GM23338 (cell line): ENCODE results near the gene KAZN. TPM values are rescaled to one million over a fixed set of nuclear protein-coding genes. Genes with fewer than 3 reads are reported as not detected.

ENCODE experiments used
- ATAC-seq: fragments of 200-7000 bp; cut with Tn5 transposase; 3 replicates; pipeline ENCODE4 v1.9.1; 2020
- DNase-seq: peaks from one replicate; pipeline ENCODE4 v3.0.0-alpha.2; 2015; ENCODE audit warnings: low spot score
- H2AFZ ChIP-seq: fragments of 200-600 bp; sonication (generic); 2 replicates; pipeline ENCODE4 v1.8.0; 2016; ENCODE audit warnings: antibody characterized with exemption, mild to moderate bottlenecking, moderate library complexity
- H3F3A ChIP-seq: fragments of 200-600 bp; sonication (generic); replicated peaks from 2 replicates; pipeline ENCODE4 v1.8.0; 2017; ENCODE audit warnings: antibody characterized with exemption, mixed run types, low read depth
- H3K27ac ChIP-seq: fragments of 200-600 bp; sonication (generic); 2 replicates; pipeline ENCODE4 v1.6.1; 2016; ENCODE audit warnings: low read depth
- H3K27me3 ChIP-seq: fragments of 200-600 bp; sonication (generic); 2 replicates; pipeline ENCODE4 v1.8.0; 2016; ENCODE audit warnings: mild to moderate bottlenecking, mixed run types, moderate library complexity; ENCODE audit not compliant: insufficient read depth
- H3K36me3 ChIP-seq: fragments of 200-600 bp; sonication (generic); 2 replicates; pipeline ENCODE4 v1.8.0; 2016; ENCODE audit warnings: mild to moderate bottlenecking; ENCODE audit not compliant: insufficient read depth
- H3K4me1 ChIP-seq: fragments of 200-600 bp; sonication (generic); 2 replicates; pipeline ENCODE4 v1.8.0; 2016; ENCODE audit warnings: mild to moderate bottlenecking, moderate library complexity; ENCODE audit not compliant: insufficient read depth
- H3K4me2 ChIP-seq: fragments of 200-600 bp; sonication (generic); 2 replicates; pipeline ENCODE4 v1.7.1; 2017; ENCODE audit warnings: mixed run types
- H3K4me3 ChIP-seq: fragments of 200-600 bp; sonication (generic); 2 replicates; pipeline ENCODE4 v1.6.1; 2016; ENCODE audit warnings: mixed run types
- H3K79me2 ChIP-seq: fragments of 200-600 bp; sonication (generic); replicated peaks from 2 replicates; pipeline ENCODE4 v1.8.0; 2017; ENCODE audit warnings: mild to moderate bottlenecking; ENCODE audit not compliant: insufficient read depth
- H3K9me2 ChIP-seq: fragments of 200-600 bp; sonication (generic); 2 replicates; pipeline ENCODE4 v1.8.0; 2017; ENCODE audit not compliant: insufficient read depth
- H4K20me1 ChIP-seq: fragments of 200-600 bp; sonication (generic); replicated peaks from 2 replicates; pipeline ENCODE4 v1.8.0; 2017; ENCODE audit warnings: mild to moderate bottlenecking; ENCODE audit not compliant: insufficient read depth
- H3K27ac Mint-ChIP-seq: 2 replicates; pipeline ENCODE4 v1.8.0; 2020; ENCODE audit warnings: inconsistent platforms, mild to moderate bottlenecking, moderate library complexity, mixed read lengths
- H3K27me3 Mint-ChIP-seq: 3 replicates; pipeline ENCODE4 v1.8.0; 2022; ENCODE audit warnings: low read depth, mild to moderate bottlenecking, moderate library complexity, mixed read lengths, inconsistent platforms; ENCODE audit not compliant: insufficient read depth, poor library complexity
- H3K36me3 Mint-ChIP-seq: 3 replicates; pipeline ENCODE4 v1.8.0; 2021; ENCODE audit warnings: low read depth, mild to moderate bottlenecking, inconsistent platforms, moderate library complexity, mixed read lengths
- H3K4me1 Mint-ChIP-seq: 3 replicates; pipeline ENCODE4 v1.8.0; 2020; ENCODE audit warnings: mild to moderate bottlenecking, inconsistent platforms, mixed read lengths
- H3K4me3 Mint-ChIP-seq: 3 replicates; pipeline ENCODE4 v1.8.0; 2021; ENCODE audit warnings: moderate library complexity, mild to moderate bottlenecking, inconsistent platforms, mixed read lengths
- H3K9me3 Mint-ChIP-seq: 3 replicates; pipeline ENCODE4 v1.8.0; 2020; ENCODE audit warnings: moderate library complexity, mild to moderate bottlenecking, inconsistent platforms, mixed read lengths
- ETS1 ChIP-seq: IDR thresholded peaks from 2 replicates; pipeline ENCODE4 v1.6.1; 2016; ENCODE audit warnings: antibody characterized with exemption
- NANOG ChIP-seq: IDR thresholded peaks from 2 replicates; pipeline ENCODE4 v1.6.1; 2016; ENCODE audit warnings: antibody characterized with exemption, borderline replicate concordance
- POLR2AphosphoS5 ChIP-seq: IDR thresholded peaks from 2 replicates; pipeline ENCODE4 v1.6.1; 2016; ENCODE audit warnings: antibody characterized with exemption, low read depth
- REST ChIP-seq: IDR thresholded peaks from one replicate; pipeline ENCODE4 v1.6.1; 2018; ENCODE audit warnings: antibody characterized with exemption; ENCODE audit not compliant: unreplicated experiment
- ZNF114 ChIP-seq: fragments of 250-450 bp; sonication (Bioruptor Pico); IDR thresholded peaks from 2 replicates; pipeline ENCODE4 v1.5.0; 2020; ENCODE audit warnings: mild to moderate bottlenecking, moderate library complexity
- polyA plus RNA-seq: library from polyadenylated mRNA; unstranded; fragments of >200 nt; fragmentation: Nextera tagmentation; extraction: Ambion mirVana; gene quantifications from 2 replicates; pipeline ENCODE4 v1.2.1, GENCODE V29; 2016
- total RNA-seq: library from RNA; depleted of rRNA; stranded (reverse); fragments of >200 nt; shearing (Covaris generic); gene quantifications from 2 replicates; pipeline ENCODE4 v1.2.3, GENCODE V29; 2014

KAZN gene
- total and polyA plus RNA-seq, 2 experiments from 2014 or later: 9.9 to 15.0 TPM

- no peak overlapping the region for H3K4me2 ChIP-seq
- H3K79me2 ChIP-seq: no peaks in the 10 kb centered on the region
- peaks cover 20% of the 10 kb centered on the region for H3K4me1 Mint-ChIP-seq
- no peak overlapping the region for H3K27ac Mint-ChIP-seq
- no peak for ATAC-seq
- H2AFZ ChIP-seq: no peak overlapping the region
- H3F3A ChIP-seq: peaks cover 6% of the 10 kb centered on the region; the same call in 1 of the 2 replicates
- no peaks in the 10 kb centered on the region for H3K36me3 Mint-ChIP-seq
- H3K36me3 ChIP-seq: no peaks in the 10 kb centered on the region
- no peak for TF ChIP-seq NANOG
- H3K4me3 Mint-ChIP-seq: no peak overlapping the region
- H3K27ac ChIP-seq: no peak overlapping the region
- no peaks in the 10 kb centered on the region for H3K9me3 Mint-ChIP-seq
- H3K27me3 ChIP-seq: no peaks in the 10 kb centered on the region
- H3K4me1 ChIP-seq: peaks cover 19% of the 10 kb centered on the region
- peaks cover 3% of the 10 kb centered on the region for H3K27me3 Mint-ChIP-seq
- no peak for DNase-seq
- H4K20me1 ChIP-seq: no peaks in the 10 kb centered on the region
- no peak overlapping the region for H3K4me3 ChIP-seq
- H3K9me2 ChIP-seq: no peaks in the 10 kb centered on the region
Measured at GRCh38 chr1:15106608-15107007, 508.1 kb downstream of the KAZN start.

- Mint-ChIP-seq H3K27ac (no peak overlapping the region), H3K4me3 (no peak overlapping the region), H3K9me3 (no peaks in the 10 kb centered on the region), H3K4me1 (peaks cover 26% of the 10 kb centered on the region), H3K36me3 (no peaks in the 10 kb centered on the region), H3K27me3 (peaks cover 2% of the 10 kb centered on the region)
- Histone ChIP-seq H3K36me3 (no peaks in the 10 kb centered on the region), H2AFZ (no peak overlapping the region), H3K9me2 (no peaks in the 10 kb centered on the region), H3K27ac (no peak overlapping the region), H3K27me3 (no peaks in the 10 kb centered on the region), H3K79me2 (no peaks in the 10 kb centered on the region), H4K20me1 (no peaks in the 10 kb centered on the region), H3K4me3 (no peak overlapping the region), H3F3A (peaks cover 6% of the 10 kb centered on the region; the same call in 1 of the 2 replicates), H3K4me1 (peaks cover 24% of the 10 kb centered on the region), H3K4me2 (no peak overlapping the region)
- no peak for TF ChIP-seq POLR2AphosphoS5
- no peak for TF ChIP-seq ETS1
- no peak for TF ChIP-seq ZNF114
- TF ChIP-seq NANOG: no peak
- no peak for DNase-seq
- no peak for ATAC-seq
Measured at GRCh38 chr1:15107058-15107687, 508.7 kb downstream of the KAZN start.

- H3F3A ChIP-seq: peaks cover 6% of the 10 kb centered on the region; the same call in 1 of the 2 replicates
- no peaks in the 10 kb centered on the region for H3K36me3 Mint-ChIP-seq
- no peak overlapping the region for H3K27ac Mint-ChIP-seq
- ATAC-seq (peak; percentile 19; the same call in 2 of the 3 replicates), DNase-seq (peak; percentile 45)
- H3K4me3 Mint-ChIP-seq: no peak overlapping the region
- H3K4me1 Mint-ChIP-seq: peaks cover 31% of the 10 kb centered on the region
- peaks cover 5% of the 10 kb centered on the region for H3K27me3 Mint-ChIP-seq
- no peak overlapping the region for H2AFZ ChIP-seq
- no peak overlapping the region for H3K4me3 ChIP-seq
- H3K36me3 ChIP-seq: no peaks in the 10 kb centered on the region
- no peaks in the 10 kb centered on the region for H4K20me1 ChIP-seq
- H3K4me1 ChIP-seq: peaks cover 26% of the 10 kb centered on the region
- H3K27ac ChIP-seq: no peak overlapping the region
- no peaks in the 10 kb centered on the region for H3K9me2 ChIP-seq
- 0 out of 2 replicates have a peak overlapping the region, but pooled peaks have one; percentile 45 for H3K4me2 ChIP-seq
- H3K79me2 ChIP-seq: no peaks in the 10 kb centered on the region
- H3K9me3 Mint-ChIP-seq: no peaks in the 10 kb centered on the region
- no peaks in the 10 kb centered on the region for H3K27me3 ChIP-seq
- no peak for TF ChIP-seq REST
Measured at GRCh38 chr1:15107911-15108310, 509.4 kb downstream of the KAZN start.
